Right lobe of liver (tissue), 4 donors: ENCODE results near the gene KCNK3.

Experiments
- POLR2A ChIP-seq: fragments of 450-650 bp; IDR thresholded peaks from one replicate; pipeline ENCODE4 v1.6.1; 2017; ENCODE audit warnings: antibody characterized with exemption, mild to moderate bottlenecking
- TF ChIP-seq, protein P1 (sequence below), 4 donors: fragments of 200-600 bp in 3 of 4; fragments of 450-650 bp in 1 of 4; IDR thresholded peaks; one replicate each; pipeline versions ENCODE4 v1.5.1 to v1.8.0; 2016 to 2022; ENCODE audit warnings: antibody characterized with exemption in 4 of 4, mild to moderate bottlenecking in 2 of 4
- donor health status: DM: no; HTN: no; CAD: no.
- donor health status: DM: no; HTN: no; CAD: no.
- donor health status: DM: no; HTN: yes; CAD: no.

DNA sequence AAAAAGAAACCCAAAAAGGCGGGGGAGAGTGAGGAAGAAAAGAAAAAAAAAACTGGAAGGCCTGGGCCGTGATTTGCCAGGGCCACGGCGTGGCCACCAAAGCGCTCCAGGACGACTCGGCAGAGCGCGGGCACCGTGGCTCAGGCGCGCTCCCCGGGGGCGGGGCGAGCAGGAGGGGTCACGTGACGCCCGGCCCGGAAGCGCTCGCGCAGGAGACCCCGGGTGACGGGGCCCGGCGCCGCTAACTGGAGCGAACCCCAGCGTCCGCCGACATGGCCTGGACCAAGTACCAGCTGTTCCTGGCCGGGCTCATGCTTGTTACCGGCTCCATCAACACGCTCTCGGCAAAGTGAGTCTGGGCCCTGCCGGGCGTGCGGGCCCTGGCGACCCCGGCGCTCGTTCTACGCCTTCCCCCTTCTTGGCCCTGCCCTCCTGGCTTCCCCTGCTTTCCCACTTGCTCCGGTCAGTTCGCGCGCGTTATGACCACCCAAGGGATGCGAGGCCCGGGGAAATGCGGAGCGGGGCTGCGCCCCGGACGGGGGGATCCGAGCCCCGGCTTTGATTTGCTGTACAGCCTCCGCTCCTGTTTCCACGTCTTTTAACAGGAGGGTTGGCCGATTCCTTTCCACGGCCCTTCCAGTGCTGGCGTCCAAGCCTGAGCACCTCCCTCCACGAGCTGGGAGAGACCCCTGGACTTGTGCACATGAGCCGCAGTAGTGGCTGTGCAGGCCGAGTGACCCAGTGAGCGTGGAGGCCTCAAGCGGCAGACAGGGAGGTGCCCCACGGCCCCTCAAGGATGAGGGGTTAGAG lies 71.8 kb downstream of the KCNK3 start, which contains the start of gene SLC35F6:
- TF ChIP-seq, protein P1, sequence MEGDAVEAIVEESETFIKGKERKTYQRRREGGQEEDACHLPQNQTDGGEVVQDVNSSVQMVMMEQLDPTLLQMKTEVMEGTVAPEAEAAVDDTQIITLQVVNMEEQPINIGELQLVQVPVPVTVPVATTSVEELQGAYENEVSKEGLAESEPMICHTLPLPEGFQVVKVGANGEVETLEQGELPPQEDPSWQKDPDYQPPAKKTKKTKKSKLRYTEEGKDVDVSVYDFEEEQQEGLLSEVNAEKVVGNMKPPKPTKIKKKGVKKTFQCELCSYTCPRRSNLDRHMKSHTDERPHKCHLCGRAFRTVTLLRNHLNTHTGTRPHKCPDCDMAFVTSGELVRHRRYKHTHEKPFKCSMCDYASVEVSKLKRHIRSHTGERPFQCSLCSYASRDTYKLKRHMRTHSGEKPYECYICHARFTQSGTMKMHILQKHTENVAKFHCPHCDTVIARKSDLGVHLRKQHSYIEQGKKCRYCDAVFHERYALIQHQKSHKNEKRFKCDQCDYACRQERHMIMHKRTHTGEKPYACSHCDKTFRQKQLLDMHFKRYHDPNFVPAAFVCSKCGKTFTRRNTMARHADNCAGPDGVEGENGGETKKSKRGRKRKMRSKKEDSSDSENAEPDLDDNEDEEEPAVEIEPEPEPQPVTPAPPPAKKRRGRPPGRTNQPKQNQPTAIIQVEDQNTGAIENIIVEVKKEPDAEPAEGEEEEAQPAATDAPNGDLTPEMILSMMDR (IDR thresholded peaks at IDR 0.05), result no peak
- TF ChIP-seq POLR2A, result peak; percentile 96
